Measurements from ENCODE around the gene CDH16. TPM values are rescaled to one million over a fixed set of nuclear protein-coding genes. Genes with fewer than 3 reads are reported as not detected.

Gene CDH16
- total and polyA plus RNA-seq, 2 of the 13 experiments (the other 11 are each of a cell fraction or from before 2014, with no cell fraction given) = 2.7 to 3.9 TPM

GRCh38 chr16:66935314-66936011, 16.8 kb upstream of the CDH16 start, which contains the start of gene CES2 (continued):
- TF ChIP-seq MXD1 (CRISPR knock-in tag; IDR thresholded peaks at IDR 0.05) (peak; percentile 93), ZNF83 (CRISPR knock-in tag; IDR thresholded peaks at IDR 0.05; ENCODE audit: borderline replicate concordance) (no peak), TP53 (CRISPR knock-in tag; conservative IDR thresholded peaks at IDR 0.05) (peak; percentile 81; the same call in 1 of the 2 replicates), KDM1A (CRISPR knock-in tag; IDR thresholded peaks at IDR 0.05) (no peak), GMEB2 (CRISPR knock-in tag; IDR thresholded peaks at IDR 0.05; ENCODE audit: low read depth) (no peak), ZNF577 (CRISPR knock-in tag; IDR thresholded peaks at IDR 0.05; ENCODE audit: borderline replicate concordance, low read depth) (no peak), ZFY (CRISPR knock-in tag; IDR thresholded peaks at IDR 0.05) (peak; percentile 81), PAX8 (CRISPR knock-in tag; IDR thresholded peaks at IDR 0.05; ENCODE audit: borderline replicate concordance) (no peak), ZSCAN30 (CRISPR knock-in tag; IDR thresholded peaks at IDR 0.05) (no peak), ZSCAN22 (CRISPR knock-in tag; IDR thresholded peaks at IDR 0.05) (no peak), REXO4 (CRISPR knock-in tag; IDR thresholded peaks at IDR 0.05; ENCODE audit: borderline replicate concordance) (no peak), BCL6 (CRISPR knock-in tag; IDR thresholded peaks at IDR 0.05) (no peak), DNMT1 (CRISPR knock-in tag; IDR thresholded peaks at IDR 0.05) (no peak), ZNF496 (CRISPR knock-in tag; IDR thresholded peaks at IDR 0.05; ENCODE audit: insufficient replicate concordance) (no peak), BRD4 (CRISPR knock-in tag; IDR thresholded peaks at IDR 0.05) (peak; percentile 84), NFYC (CRISPR knock-in tag; IDR thresholded peaks at IDR 0.05) (no peak), SP2 (CRISPR knock-in tag; IDR thresholded peaks at IDR 0.05) (no peak), ZNF317 (CRISPR knock-in tag; IDR thresholded peaks at IDR 0.05) (peak; percentile 46; the same call in 1 of the 2 replicates), ZNF3 (CRISPR knock-in tag; IDR thresholded peaks at IDR 0.05) (no peak), ZNF251 (CRISPR knock-in tag; IDR thresholded peaks at IDR 0.05) (no peak), ZNF879 (CRISPR knock-in tag; IDR thresholded peaks at IDR 0.05) (no peak), MIER3 (CRISPR knock-in tag; IDR thresholded peaks at IDR 0.05; ENCODE audit: borderline replicate concordance) (peak; percentile 60; the same call in 1 of the 2 replicates), ZC3H13 (CRISPR knock-in tag; IDR thresholded peaks at IDR 0.05) (peak; percentile 100), ZNF432 (CRISPR knock-in tag; IDR thresholded peaks at IDR 0.05; ENCODE audit: borderline replicate concordance) (no peak), ZNF607 (CRISPR knock-in tag; IDR thresholded peaks at IDR 0.05; ENCODE audit: borderline replicate concordance) (peak; percentile 80; the same call in 1 of the 2 replicates), ZBTB8A (CRISPR knock-in tag; IDR thresholded peaks at IDR 0.05; ENCODE audit: borderline replicate concordance, low read depth) (no peak), SNAPC5 (CRISPR knock-in tag; IDR thresholded peaks at IDR 0.05; ENCODE audit: borderline replicate concordance) (no peak; the same call in 1 of the 2 replicates), TBX2 (CRISPR knock-in tag; IDR thresholded peaks at IDR 0.05; ENCODE audit: borderline replicate concordance) (peak; percentile 51), STAG1 (CRISPR knock-in tag; IDR thresholded peaks at IDR 0.05) (no peak), POLR2A (IDR thresholded peaks at IDR 0.05; ENCODE audit: insufficient read depth in 1 of 2, low read depth in 2 of 2, low read length in 2 of 2) (peak; percentile 87 to 92), AGO1 (IDR thresholded peaks at IDR 0.05; ENCODE audit: low read depth, low read length, poor library complexity, severe bottlenecking) (peak; percentile 63), EEA1 (CRISPR knock-in tag; IDR thresholded peaks at IDR 0.05; ENCODE audit: borderline replicate concordance) (no peak)

Data from HepG2 (cell line).